AG09319 (cell line): ENCODE measurements around the gene CTIF.
"Not testable (repeated sequence)": the region's sequence is repeated elsewhere in the genome, so short reads cannot be mapped to it uniquely, and the experiment has no call there.

ENCODE experiments used
- DNase-seq: peaks from one replicate; pipeline ENCODE4 v3.0.0-alpha.2; 2010; ENCODE audit warnings: low read depth; ENCODE audit errors: extremely low read depth
- CTCF ChIP-seq: IDR thresholded peaks from 2 replicates; pipeline ENCODE4 v1.5.1; 2011; ENCODE audit warnings: low read depth, mild to moderate bottlenecking, inconsistent platforms, low read length, moderate library complexity

The CTIF gene

GRCh38 chr18:48709371-48710062 lies 170.7 kb downstream of the CTIF start:
- no peak for TF ChIP-seq CTCF
- no peak for DNase-seq

- no peak for DNase-seq
- TF ChIP-seq CTCF = peak; percentile 58
Observed at GRCh38 chr18:48711651-48712486, 173.0 kb downstream of the CTIF start.

GRCh38 chr18:48713309-48713708 lies 174.5 kb downstream of the CTIF start:
- no peak for DNase-seq
- no peak for TF ChIP-seq CTCF

- TF ChIP-seq CTCF = no peak
- no peak for DNase-seq
Observed at GRCh38 chr18:48714873-48715272, 176.0 kb downstream of the CTIF start.

- DNase-seq = no peak
- TF ChIP-seq CTCF = no peak
Observed at GRCh38 chr18:48715711-48716361, 177.0 kb downstream of the CTIF start.

- not testable (repeated sequence) for DNase-seq
Observed at GRCh38 chr18:48717227-48717626, 178.4 kb downstream of the CTIF start.

GRCh38 chr18:48718251-48718959 lies 179.6 kb downstream of the CTIF start:
- no peak for TF ChIP-seq CTCF
- no peak for DNase-seq
